SK-N-SH (cell line): ENCODE measurements around the gene AGFG2. TPM values are rescaled to one million over a fixed set of nuclear protein-coding genes. Genes with fewer than 3 reads are reported as not detected.
A peak's percentile ranks its signal among the peaks of the same experiment; 100 is the strongest.

Experiments
- CTCF ChIA-PET: fragments of 300-600, 350-600 bp; formaldehyde crosslinking; extraction: SDS; loops from one replicate; lab custom pipeline; 2021; lab: Yijun Ruan, JAX
- POLR2A ChIA-PET: fragments of 350-600 bp; sonication (Branson Sonifier 250); formaldehyde crosslinking; extraction: SDS; loops from one replicate; lab custom pipeline; 2020; ENCODE audit warnings: antibody characterized with exemption, inconsistent platforms; lab: Yijun Ruan, JAX
- DNase-seq: peaks from one replicate; pipeline ENCODE4 v3.0.0; 2012
- H2AFZ ChIP-seq: fragments of 200-600 bp; sonication (generic); 2 replicates; pipeline ENCODE4 v1.8.1; 2016; ENCODE audit warnings: antibody characterized with exemption, mild to moderate bottlenecking, low read depth
- H3F3A ChIP-seq: fragments of 200-600 bp; sonication (generic); replicated peaks from 2 replicates; pipeline ENCODE3; 2016; ENCODE audit warnings: antibody characterized with exemption, mild to moderate bottlenecking; ENCODE audit not compliant: insufficient read depth
- H3K27ac ChIP-seq, 2 experiments: fragments of 200-500 bp in 1 of 2; fragments of 200-600 bp in 1 of 2; sonication (Bioruptor generic) in 1 of 2; sonication (generic), shearing (Covaris generic) in 1 of 2; 2 replicates each; pipeline versions ENCODE4 v1.5.1 to v1.6.1; 2014 to 2016; ENCODE audit warnings: low read depth in 2 of 2, inconsistent platforms in 1 of 2, low read length in 1 of 2, mild to moderate bottlenecking in 1 of 2, mixed read lengths in 1 of 2
- H3K27me3 ChIP-seq: fragments of 200-600 bp; sonication (generic), shearing (Covaris generic); 2 replicates; pipeline ENCODE4 v1.6.1; 2016; ENCODE audit warnings: mixed run types; ENCODE audit not compliant: insufficient read depth
- H3K36me3 ChIP-seq, 2 experiments: fragments of 200-500 bp in 1 of 2; fragments of 200-600 bp in 1 of 2; sonication (Bioruptor generic) in 1 of 2; sonication (generic) in 1 of 2; replicated peaks in 1 of 2; 2 replicates each; pipeline versions ENCODE3 to v1.5.1; 2014 to 2016; ENCODE audit warnings: low read length in 1 of 2, mild to moderate bottlenecking in 1 of 2; ENCODE audit not compliant: insufficient read depth in 2 of 2, control insufficient read depth in 1 of 2
- H3K4me1 ChIP-seq, 2 experiments: fragments of 200-500 bp in 1 of 2; fragments of 200-600 bp in 1 of 2; sonication (Bioruptor generic) in 1 of 2; sonication (generic), shearing (Covaris generic) in 1 of 2; 2 replicates each; pipeline versions ENCODE4 v1.5.1 to v1.6.1; 2014 to 2016; ENCODE audit warnings: low read depth in 1 of 2, low read length in 1 of 2, mixed run types in 1 of 2; ENCODE audit not compliant: insufficient read depth in 2 of 2, control insufficient read depth in 1 of 2
- H3K4me2 ChIP-seq: fragments of 200-600 bp; sonication (generic), shearing (Covaris generic); 2 replicates; pipeline ENCODE4 v1.6.1; 2017; ENCODE audit warnings: mixed run types
- H3K4me3 ChIP-seq, 2 experiments: fragments of 200-500 bp in 1 of 2; fragments of 200-600 bp in 1 of 2; sonication (Bioruptor generic) in 1 of 2; sonication (generic), shearing (Covaris generic) in 1 of 2; 2 replicates each; pipeline versions ENCODE4 v1.5.1 to v1.8.1; 2014 to 2016; ENCODE audit warnings: low read depth in 2 of 2, inconsistent platforms in 1 of 2, low read length in 1 of 2, mild to moderate bottlenecking in 1 of 2, mixed read lengths in 1 of 2, moderate library complexity in 1 of 2
- H3K79me2 ChIP-seq: fragments of 200-600 bp; sonication (generic); 2 replicates; pipeline ENCODE4 v1.8.1; 2017; ENCODE audit warnings: mild to moderate bottlenecking; ENCODE audit not compliant: insufficient read depth
- H3K9ac ChIP-seq: fragments of 200-600 bp; sonication (generic); 2 replicates; pipeline ENCODE4 v1.6.1; 2017; ENCODE audit warnings: mixed run types
- H3K9me2 ChIP-seq: fragments of 200-600 bp; sonication (generic); 2 replicates; pipeline ENCODE4 v1.6.1; 2017; ENCODE audit warnings: mixed run types
- H3K9me3 ChIP-seq: fragments of 200-600 bp; sonication (generic); 2 replicates; pipeline ENCODE4 v1.6.1; 2017; ENCODE audit warnings: mixed run types, mild to moderate bottlenecking, moderate library complexity
- H4K20me1 ChIP-seq: fragments of 200-600 bp; sonication (generic); 2 replicates; pipeline ENCODE4 v1.6.1; 2017; ENCODE audit warnings: mild to moderate bottlenecking, mixed run types; ENCODE audit not compliant: insufficient read depth
- ELF1 ChIP-seq: IDR thresholded peaks from 2 replicates; pipeline ENCODE4 v1.4.0; 2012
- EP300 ChIP-seq, 2 experiments: IDR thresholded peaks; 2 replicates each; pipeline versions ENCODE4 v1.4.0 to v1.6.1; 2012; ENCODE audit warnings: borderline replicate concordance in 1 of 2, low read depth in 1 of 2, low read length in 1 of 2
- FOXJ3 ChIP-seq: sonication (generic); formaldehyde crosslinking; IDR thresholded peaks from 2 replicates; pipeline ENCODE4 v1.5.1; 2020; ENCODE audit warnings: mild to moderate bottlenecking, missing genetic modification reagents
- GABPA ChIP-seq: IDR thresholded peaks from 2 replicates; pipeline ENCODE4 v1.4.0; 2012; ENCODE audit warnings: low read depth, mild to moderate bottlenecking
- GATA2 ChIP-seq: sonication (generic); formaldehyde crosslinking; IDR thresholded peaks from 2 replicates; pipeline ENCODE4 v1.5.0; 2020; ENCODE audit warnings: mild to moderate bottlenecking, missing genetic modification reagents
- IRF3 ChIP-seq: fragments of 150-350 bp; IDR thresholded peaks from 2 replicates; pipeline ENCODE4 v1.6.1; 2016; ENCODE audit warnings: mild to moderate bottlenecking, low read depth, low read length
- MAX ChIP-seq: IDR thresholded peaks from 2 replicates; pipeline ENCODE4 v1.4.0; 2012; ENCODE audit warnings: low read depth
- MXI1 ChIP-seq: IDR thresholded peaks from 2 replicates; pipeline ENCODE4 v1.6.1; 2012; ENCODE audit warnings: mild to moderate bottlenecking, low read depth, low read length, improper control_type of control experiment
- NFIC ChIP-seq: IDR thresholded peaks from 2 replicates; pipeline ENCODE4 v1.4.0; 2012; ENCODE audit warnings: borderline replicate concordance
- NRF1 ChIP-seq: IDR thresholded peaks from 2 replicates; pipeline ENCODE4 v1.6.1; 2012; ENCODE audit warnings: low read depth, mild to moderate bottlenecking, low read length
- POLR2AphosphoS5 ChIP-seq: IDR thresholded peaks from 2 replicates; pipeline ENCODE4 v1.6.1; 2012; ENCODE audit warnings: low read depth, low read length
- RAD21 ChIP-seq: IDR thresholded peaks from 2 replicates; pipeline ENCODE4 v1.6.1; 2012; ENCODE audit warnings: mild to moderate bottlenecking, low read length
- RCOR1 ChIP-seq: fragments of 150-350 bp; IDR thresholded peaks from 2 replicates; pipeline ENCODE4 v1.6.1; 2017; ENCODE audit warnings: antibody characterized with exemption, low read length
- RXRA ChIP-seq: IDR thresholded peaks from 2 replicates; pipeline ENCODE4 v1.4.0; 2012; ENCODE audit warnings: low read depth, mild to moderate bottlenecking, borderline replicate concordance
- TAF1 ChIP-seq: IDR thresholded peaks from 2 replicates; pipeline ENCODE4 v1.6.1; 2012; ENCODE audit warnings: low read depth, mild to moderate bottlenecking, low read length, moderate library complexity, borderline replicate concordance
- TCF12 ChIP-seq: IDR thresholded peaks from 2 replicates; pipeline ENCODE4 v1.4.0; 2012
- TEAD4 ChIP-seq: IDR thresholded peaks from 2 replicates; pipeline ENCODE4 v1.4.0; 2012; ENCODE audit warnings: mild to moderate bottlenecking, borderline replicate concordance; ENCODE audit not compliant: insufficient read depth
- USF1 ChIP-seq: IDR thresholded peaks from 2 replicates; pipeline ENCODE4 v1.4.0; 2012; ENCODE audit warnings: low read depth, borderline replicate concordance
- WGBS: methylation state at CpG from one replicate; pipeline ENCODE4 v1.1.6; 2017; ENCODE audit warnings: low lambda C conversion rate; 5-methylcytosine and 5-hydroxymethylcytosine counted together
- polyA plus RNA-seq, 3 experiments: library from polyadenylated mRNA; depleted of rRNA; stranded (reverse); fragments of >200 nt; gene quantifications; 2 replicates each; pipeline ENCODE4 v1.2.3, GENCODE V29; 2012

Gene AGFG2
- polyA plus RNA-seq, 1 of the 3 experiments (the other 2 are of a cell fraction): 23.1 TPM

- Histone ChIP-seq H4K20me1 (no peaks in the 10 kb centered on the region), H3K79me2 (no peaks in the 10 kb centered on the region), H2AFZ (no peak overlapping the region), H3K27ac (no peak overlapping the region), H3K27me3 (no peaks in the 10 kb centered on the region), H3F3A (peaks cover 9% of the 10 kb centered on the region), H3K9me3 (no peaks in the 10 kb centered on the region), H3K4me1 (peaks cover 0 to 43% of the 10 kb centered on the region in 2 experiments; a peak in 1 of 4 replicates), H3K36me3 (peaks cover 0 to 3% of the 10 kb centered on the region in 2 experiments), H3K4me3 (no peak overlapping the region), H3K9me2 (no peaks in the 10 kb centered on the region), H3K9ac (no peak overlapping the region), H3K4me2 (no peak overlapping the region)
- TF ChIP-seq TEAD4 (no peak), RCOR1 (no peak), EP300 (IDR thresholded peaks at IDR 0.05; ENCODE audit: borderline replicate concordance in 1 of 2, low read depth in 1 of 2, low read length in 1 of 2) (no peak), IRF3 (no peak), GABPA (no peak), TAF1 (no peak), USF1 (no peak), MAX (no peak), POLR2AphosphoS5 (no peak), NRF1 (no peak), MXI1 (no peak), RAD21 (no peak), RXRA (no peak), NFIC (no peak), TCF12 (no peak), ELF1 (no peak), FOXJ3 (CRISPR knock-in tag) (no peak), GATA2 (CRISPR knock-in tag) (no peak)
- ChIA-PET CTCF (interaction anchor here (0.6 to 16.6 kb wide), 18 partner anchors 12 to 159 kb away, joined by 3 to 398 read pairs (median 30); partner anchors contain the start of genes AGFG2, FBXO24, GIGYF1 and LRCH4), POLR2A (interaction anchor here (0.5 to 1.8 kb wide), 2 partner anchors 37 to 43 kb away, joined by 5 read pairs; no protein-coding TSS in a partner anchor)
- 92% methylated on average over 6 of the region's 6 CpGs for WGBS
- peak; percentile 28 for DNase-seq
Measured at GRCh38 chr7:100566018-100566531, 27.1 kb downstream of the AGFG2 start.
